Astrocyte of the spinal cord (primary cell): ENCODE measurements around the gene RAX2.

Source experiments
- DNase-seq: peaks from one replicate; pipeline ENCODE4 v3.0.0; 2011; ENCODE audit warnings: low read depth, low spot score
- H3K4me3 ChIP-seq: 2 replicates; pipeline ENCODE4 v1.5.1; 2011; ENCODE audit warnings: low read depth, mild to moderate bottlenecking, low read length, moderate library complexity
- in situ Hi-C: cut with HindIII; loops from 2 replicates; pipeline ENCODE4 v1.10.0; 2017; ENCODE audit warnings: low sequenced_read_pairs
- TF ChIP-seq, protein P1 (sequence below): IDR thresholded peaks from 2 replicates; pipeline ENCODE4 v1.5.1; 2012; ENCODE audit warnings: low read depth, mild to moderate bottlenecking, low read length, inconsistent platforms

RAX2 gene

DNA sequence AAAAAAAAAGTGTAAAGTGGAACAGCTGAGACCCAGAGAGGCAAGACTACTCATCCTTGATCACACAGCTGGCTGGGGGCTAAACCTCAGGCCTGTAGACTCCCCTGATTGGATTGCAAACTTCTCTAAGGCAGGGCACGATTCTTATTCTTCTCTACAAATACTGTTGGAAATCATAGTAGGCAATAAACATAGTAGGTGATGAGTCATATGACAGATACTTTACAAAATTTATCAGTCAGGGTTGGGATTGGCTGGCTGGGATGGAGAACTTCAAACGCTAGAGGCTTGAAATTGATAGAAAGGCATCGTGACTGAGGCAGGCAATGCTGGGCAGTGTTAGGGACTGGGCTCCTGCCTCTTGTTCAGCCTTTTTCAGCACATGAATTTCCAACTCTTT lies 20.1 kb upstream of the RAX2 start:
- in situ Hi-C loops: no loop called here
- H3K4me3 ChIP-seq: no peak overlapping the region
- DNase-seq: no peak
- TF ChIP-seq, protein P1, sequence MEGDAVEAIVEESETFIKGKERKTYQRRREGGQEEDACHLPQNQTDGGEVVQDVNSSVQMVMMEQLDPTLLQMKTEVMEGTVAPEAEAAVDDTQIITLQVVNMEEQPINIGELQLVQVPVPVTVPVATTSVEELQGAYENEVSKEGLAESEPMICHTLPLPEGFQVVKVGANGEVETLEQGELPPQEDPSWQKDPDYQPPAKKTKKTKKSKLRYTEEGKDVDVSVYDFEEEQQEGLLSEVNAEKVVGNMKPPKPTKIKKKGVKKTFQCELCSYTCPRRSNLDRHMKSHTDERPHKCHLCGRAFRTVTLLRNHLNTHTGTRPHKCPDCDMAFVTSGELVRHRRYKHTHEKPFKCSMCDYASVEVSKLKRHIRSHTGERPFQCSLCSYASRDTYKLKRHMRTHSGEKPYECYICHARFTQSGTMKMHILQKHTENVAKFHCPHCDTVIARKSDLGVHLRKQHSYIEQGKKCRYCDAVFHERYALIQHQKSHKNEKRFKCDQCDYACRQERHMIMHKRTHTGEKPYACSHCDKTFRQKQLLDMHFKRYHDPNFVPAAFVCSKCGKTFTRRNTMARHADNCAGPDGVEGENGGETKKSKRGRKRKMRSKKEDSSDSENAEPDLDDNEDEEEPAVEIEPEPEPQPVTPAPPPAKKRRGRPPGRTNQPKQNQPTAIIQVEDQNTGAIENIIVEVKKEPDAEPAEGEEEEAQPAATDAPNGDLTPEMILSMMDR: no peak

DNA sequence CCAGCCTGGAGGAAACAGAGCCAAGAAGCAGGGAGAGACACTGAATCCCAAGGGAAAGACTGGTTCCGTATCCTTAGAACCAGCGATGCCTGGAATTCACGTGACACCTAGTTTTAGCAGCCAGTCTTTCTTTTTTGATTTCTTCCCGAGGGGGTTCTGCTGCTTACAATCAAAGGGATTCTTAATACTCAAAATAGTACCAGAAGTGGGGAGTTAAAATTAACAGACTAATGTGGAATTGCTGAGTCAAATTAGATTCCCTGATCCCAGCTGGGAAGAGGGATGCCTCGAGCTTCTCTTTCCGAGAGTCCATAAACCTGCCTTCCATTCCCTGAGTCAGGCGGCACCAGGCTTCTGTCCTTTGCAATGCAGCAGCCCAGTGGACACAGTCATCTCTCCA lies 18.9 kb upstream of the RAX2 start:
- no peak for DNase-seq
- TF ChIP-seq, protein P1: no peak
- in situ Hi-C loops: no loop called here
- H3K4me3 ChIP-seq: no peak overlapping the region

DNA sequence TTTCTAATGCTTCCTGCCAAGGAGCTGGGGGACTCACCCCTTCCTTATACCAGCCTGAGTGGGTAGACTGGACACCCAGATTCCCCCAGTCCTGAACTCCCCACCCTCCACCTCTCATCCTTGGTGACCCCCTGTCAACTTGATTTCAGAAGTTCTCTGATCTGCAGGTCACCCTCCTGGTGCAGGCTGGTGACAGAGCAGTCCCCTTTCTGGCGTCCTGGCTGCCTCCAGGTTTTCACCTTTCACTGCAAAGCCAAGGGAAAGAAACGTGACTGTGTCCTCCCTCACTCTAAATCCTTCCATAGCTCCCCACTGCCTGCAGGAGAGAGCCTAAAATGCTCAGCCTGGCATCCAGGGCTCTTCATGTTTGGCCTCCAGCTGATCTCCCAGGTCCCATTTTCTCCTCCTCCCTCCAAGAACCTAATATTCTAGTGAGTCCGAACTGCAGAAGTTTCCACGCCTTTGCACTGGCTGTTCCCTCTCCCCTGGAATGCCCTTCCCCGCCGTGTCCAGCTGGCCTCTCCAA lies 18.2 kb upstream of the RAX2 start:
- DNase-seq: no peak
- H3K4me3 ChIP-seq: no peak overlapping the region
- in situ Hi-C loops: no loop called here
- TF ChIP-seq, protein P1: no peak

DNA sequence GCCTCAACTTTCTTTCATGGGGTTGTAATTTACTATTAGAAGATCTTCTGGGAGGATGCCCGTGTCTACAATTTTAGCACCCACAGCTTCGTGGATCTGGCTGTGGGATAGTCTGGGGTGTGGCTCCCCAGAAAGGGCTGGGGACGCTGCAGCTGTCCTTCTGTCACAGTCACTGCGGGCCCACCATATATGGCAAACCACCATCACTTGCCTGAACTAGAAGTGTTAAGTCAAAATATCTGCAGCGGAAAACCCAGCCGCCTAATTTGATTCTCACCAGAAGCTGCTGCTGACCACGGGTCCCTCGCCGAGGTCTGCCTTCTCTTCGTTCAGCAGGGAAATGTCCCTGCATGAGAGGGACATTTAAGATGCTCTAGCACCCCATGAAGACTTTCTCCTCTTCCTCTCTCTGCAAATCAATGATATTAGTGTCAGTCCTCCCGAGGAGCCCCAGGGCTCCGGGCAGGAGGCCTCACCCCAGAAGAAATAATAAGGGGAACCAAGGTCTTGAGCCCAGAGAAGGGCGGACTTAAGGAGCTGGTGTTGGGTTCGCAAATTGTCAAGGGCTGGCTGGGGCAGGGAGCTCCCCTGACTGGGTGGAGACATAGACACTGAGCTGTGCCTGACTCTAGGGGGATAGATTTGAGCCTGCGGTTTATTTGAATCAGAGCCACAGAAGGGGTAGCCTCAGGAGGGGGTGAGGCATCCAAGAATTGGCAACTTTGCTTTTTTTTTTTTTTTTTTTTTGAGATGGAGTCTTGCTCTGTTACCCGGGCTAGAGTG lies 17.2 kb upstream of the RAX2 start:
- DNase-seq: no peak
- TF ChIP-seq, protein P1: no peak
- in situ Hi-C loops: no loop called here
- no peak overlapping the region for H3K4me3 ChIP-seq

DNA sequence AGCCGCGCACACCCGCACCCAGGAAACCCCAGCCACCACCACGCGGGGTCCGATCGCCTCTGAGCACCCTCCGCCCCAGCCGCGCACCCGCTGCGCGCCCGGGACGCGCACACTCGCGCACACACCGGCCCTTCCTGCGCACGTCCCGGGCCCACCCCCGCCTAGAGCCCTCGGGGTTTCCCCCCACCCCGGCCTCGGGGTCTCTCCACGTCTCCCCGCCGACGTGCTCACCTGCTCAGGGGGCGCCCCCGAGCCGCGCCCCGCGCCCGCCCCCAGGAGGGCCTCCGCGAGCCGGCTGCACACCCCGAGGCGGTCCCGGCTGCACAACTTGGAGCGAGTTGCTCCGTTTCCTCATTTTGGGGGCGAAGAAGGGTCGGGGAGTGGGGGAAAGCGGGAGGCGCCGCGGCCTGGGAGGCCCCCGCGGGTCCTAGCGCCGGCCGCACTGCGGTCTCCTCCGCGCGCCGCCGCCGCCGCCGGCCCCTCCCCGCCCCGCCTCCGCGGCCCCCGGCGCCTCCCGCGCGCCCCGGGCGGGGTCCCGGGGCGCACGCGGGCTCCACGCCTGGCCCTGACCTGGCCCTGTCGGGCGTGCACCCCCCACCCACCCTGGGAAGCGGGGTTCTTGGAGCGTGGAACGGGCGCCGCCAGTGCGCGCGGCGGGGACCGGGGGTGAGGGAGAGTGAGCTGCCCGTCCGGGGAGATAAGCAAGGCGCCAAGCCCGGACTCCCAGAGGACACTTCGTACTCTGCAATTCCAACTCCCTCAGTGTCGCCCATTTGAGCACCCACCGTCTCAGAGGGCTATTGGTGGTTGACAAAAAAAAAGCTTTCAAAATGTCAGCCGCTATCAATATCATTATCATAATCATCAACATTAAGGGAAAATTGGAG lies 14.2 kb upstream of the RAX2 start, which contains the start of gene MATK:
Gene MATK (minus strand): TSS at position 444 of the 887 bp plus-strand sequence. CDS start 1,246 bp downstream, outside the sequence.
- in situ Hi-C loops: no loop called here
- TF ChIP-seq, protein P1: no peak
- no peak within 1 kb of the TSS for H3K4me3 ChIP-seq
- DNase-seq: no peak

DNA sequence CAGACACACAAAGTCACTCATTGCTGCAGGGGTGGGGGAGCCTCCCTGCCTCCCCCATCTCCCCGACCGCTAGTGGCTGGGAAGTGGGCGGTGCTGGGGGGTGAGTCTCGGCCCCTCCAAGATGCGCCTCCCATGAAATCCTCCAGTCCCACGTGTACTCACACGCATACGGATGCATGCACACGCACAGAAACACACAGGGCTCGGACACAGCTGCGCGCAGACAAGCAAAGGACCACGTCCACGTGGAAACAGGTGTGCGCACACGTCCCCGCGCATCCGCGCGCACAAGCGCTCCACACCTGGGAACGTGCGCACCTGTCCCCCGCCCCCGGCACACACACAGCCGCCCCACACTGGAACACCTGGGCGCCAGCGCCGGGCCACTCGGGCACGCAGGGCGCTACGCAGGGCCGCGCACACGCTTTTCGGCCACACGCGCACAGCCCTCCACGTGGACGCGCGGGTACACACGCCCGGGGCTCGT lies 13.5 kb upstream of the RAX2 start:
- DNase-seq: no peak
- in situ Hi-C loops: no loop called here
- H3K4me3 ChIP-seq: no peak overlapping the region
- TF ChIP-seq, protein P1: no peak
